A549 (cell line): Measurements from ENCODE around the gene RTCB.

Experiments used
- CBX2 ChIP-seq: fragments of 200-600 bp; sonication (generic); IDR thresholded peaks from 2 replicates; pipeline ENCODE4 v1.6.1; 2016; ENCODE audit warnings: low read depth, mild to moderate bottlenecking, borderline replicate concordance
- EP300 ChIP-seq, 2 experiments: fragments of >200 bp; sonication (Bioruptor Twin); formaldehyde crosslinking; IDR thresholded peaks; 2 replicates in 1 of 2; 3 replicates in 1 of 2; pipeline ENCODE4 v1.6.1; 2016 to 2017
- ESRRA ChIP-seq: fragments of 150-350 bp; IDR thresholded peaks from 2 replicates; pipeline ENCODE4 v1.6.1; 2014; ENCODE audit warnings: mild to moderate bottlenecking, low read length, borderline replicate concordance
- MAFK ChIP-seq: fragments of 450-650 bp; IDR thresholded peaks from 2 replicates; pipeline ENCODE4 v1.6.1; 2014; ENCODE audit not compliant: partially characterized antibody
- RAD21 ChIP-seq, 2 experiments: fragments of >200 bp in 1 of 2; sonication (Bioruptor Twin) in 1 of 2; formaldehyde crosslinking in 1 of 2; IDR thresholded peaks in 1 of 2; conservative IDR thresholded peaks in 1 of 2; 2 replicates in 1 of 2; 3 replicates in 1 of 2; pipeline ENCODE4 v1.6.1; 2012 to 2018; ENCODE audit warnings: inconsistent platforms in 1 of 2
- TP53 ChIP-seq: fragments of 250-450 bp; sonication (Bioruptor Pico); IDR thresholded peaks from 2 replicates; pipeline ENCODE4 v1.5.0; 2021; ENCODE audit warnings: mild to moderate bottlenecking, moderate library complexity
- ZFP36 ChIP-seq: fragments of 450-650 bp; IDR thresholded peaks from 2 replicates; pipeline ENCODE4 v1.6.1; 2014; ENCODE audit warnings: borderline replicate concordance; ENCODE audit not compliant: partially characterized antibody
- TF ChIP-seq, protein P1 (sequence below): fragments of >200 bp; sonication (Bioruptor Twin); formaldehyde crosslinking; IDR thresholded peaks from 3 replicates; pipeline ENCODE4 v1.5.1; 2016
- TF ChIP-seq, protein P2 (sequence below): IDR thresholded peaks from 2 replicates; pipeline ENCODE4 v1.6.1; 2012
- TF ChIP-seq, protein P3 (sequence below): fragments of >200 bp; sonication (Bioruptor Twin); formaldehyde crosslinking; IDR thresholded peaks from 2 replicates; pipeline ENCODE4 v1.6.1; 2016

DNA sequence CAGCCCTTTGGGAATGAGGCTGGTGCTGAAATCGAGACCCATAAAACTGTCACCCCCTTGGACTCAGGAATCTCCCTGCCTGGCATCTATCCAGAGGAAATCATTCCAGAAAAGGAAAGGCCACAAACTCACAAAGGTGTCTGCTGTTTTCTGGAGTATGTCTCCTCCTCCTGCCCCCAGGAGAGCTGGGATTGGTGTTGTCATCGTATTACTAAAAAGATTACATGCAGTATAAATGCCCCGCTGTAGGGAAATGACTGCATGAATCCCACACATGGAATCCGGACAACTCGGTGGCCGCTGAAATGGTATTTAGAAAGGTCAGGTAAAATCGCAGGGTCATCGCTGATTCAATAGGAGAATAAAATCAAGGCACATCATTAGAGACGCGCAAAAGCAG is 73.3 kb downstream of the RTCB start:
- TF ChIP-seq, protein P1, sequence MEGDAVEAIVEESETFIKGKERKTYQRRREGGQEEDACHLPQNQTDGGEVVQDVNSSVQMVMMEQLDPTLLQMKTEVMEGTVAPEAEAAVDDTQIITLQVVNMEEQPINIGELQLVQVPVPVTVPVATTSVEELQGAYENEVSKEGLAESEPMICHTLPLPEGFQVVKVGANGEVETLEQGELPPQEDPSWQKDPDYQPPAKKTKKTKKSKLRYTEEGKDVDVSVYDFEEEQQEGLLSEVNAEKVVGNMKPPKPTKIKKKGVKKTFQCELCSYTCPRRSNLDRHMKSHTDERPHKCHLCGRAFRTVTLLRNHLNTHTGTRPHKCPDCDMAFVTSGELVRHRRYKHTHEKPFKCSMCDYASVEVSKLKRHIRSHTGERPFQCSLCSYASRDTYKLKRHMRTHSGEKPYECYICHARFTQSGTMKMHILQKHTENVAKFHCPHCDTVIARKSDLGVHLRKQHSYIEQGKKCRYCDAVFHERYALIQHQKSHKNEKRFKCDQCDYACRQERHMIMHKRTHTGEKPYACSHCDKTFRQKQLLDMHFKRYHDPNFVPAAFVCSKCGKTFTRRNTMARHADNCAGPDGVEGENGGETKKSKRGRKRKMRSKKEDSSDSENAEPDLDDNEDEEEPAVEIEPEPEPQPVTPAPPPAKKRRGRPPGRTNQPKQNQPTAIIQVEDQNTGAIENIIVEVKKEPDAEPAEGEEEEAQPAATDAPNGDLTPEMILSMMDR: no peak
- TF ChIP-seq, protein P2, sequence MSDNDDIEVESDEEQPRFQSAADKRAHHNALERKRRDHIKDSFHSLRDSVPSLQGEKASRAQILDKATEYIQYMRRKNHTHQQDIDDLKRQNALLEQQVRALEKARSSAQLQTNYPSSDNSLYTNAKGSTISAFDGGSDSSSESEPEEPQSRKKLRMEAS: no peak
- TF ChIP-seq, protein P3, sequence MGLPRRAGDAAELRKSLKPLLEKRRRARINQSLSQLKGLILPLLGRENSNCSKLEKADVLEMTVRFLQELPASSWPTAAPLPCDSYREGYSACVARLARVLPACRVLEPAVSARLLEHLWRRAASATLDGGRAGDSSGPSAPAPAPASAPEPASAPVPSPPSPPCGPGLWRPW: no peak
- TF ChIP-seq ZFP36: no peak
- TF ChIP-seq EP300 (IDR thresholded peaks at IDR 0.05): no peak
- TF ChIP-seq CBX2: no peak
- TF ChIP-seq RAD21 (conservative IDR thresholded peaks at IDR 0.05 in 1 of 2, IDR thresholded peaks at IDR 0.05 in 1 of 2): no peak
- TF ChIP-seq TP53 (CRISPR knock-in tag): no peak
- TF ChIP-seq MAFK: no peak
- TF ChIP-seq ESRRA: no peak
